Colonic mucosa (tissue), 4 donors: Measurements from ENCODE around the gene LIN7C. TPM values are rescaled to one million over a fixed set of nuclear protein-coding genes. Genes with fewer than 3 reads are reported as not detected.

Source experiments
- DNase-seq: peaks from one replicate; pipeline ENCODE4 v3.0.0-alpha.2; 2020
- H3K27ac ChIP-seq: fragments of 200-600 bp; one replicate; pipeline ENCODE4 v1.8.0; 2021
- H3K27me3 ChIP-seq: fragments of 200-600 bp; one replicate; pipeline ENCODE4 v1.8.0; 2021
- H3K36me3 ChIP-seq: fragments of 200-600 bp; one replicate; pipeline ENCODE4 v1.8.0; 2021
- H3K4me1 ChIP-seq: fragments of 200-600 bp; one replicate; pipeline ENCODE4 v1.8.0; 2021; ENCODE audit warnings: mild to moderate bottlenecking
- H3K4me3 ChIP-seq: fragments of 200-600 bp; one replicate; pipeline ENCODE4 v1.8.0; 2021
- H3K9ac ChIP-seq, 2 donors: one replicate each; pipeline ENCODE4 v1.7.0; 2013; ENCODE audit warnings: control low read depth in 2 of 2, low read depth in 2 of 2, low read length in 2 of 2
- H3K9me3 ChIP-seq: fragments of 200-600 bp; one replicate; pipeline ENCODE4 v1.8.0; 2021
- intact Hi-C: fragments of 100-400 bp; cut with DNase I; formaldehyde crosslinking; loops from one replicate; pipeline ENCODE4 v1.14.1; 2022
- total RNA-seq, 2 donors: library from RNA; stranded (reverse); fragmentation: NEBNext Ultra II Directional in 1 of 2; extraction: Animal tissue kit (Norgen Biotek cat#: 25700) in 1 of 2; gene quantifications; one replicate each; pipeline ENCODE4 v1.2.1, GENCODE V29; 2021
- TF ChIP-seq, protein P1 (sequence below): fragments of 200-600 bp; IDR thresholded peaks from one replicate; pipeline ENCODE4 v1.8.0; 2022; ENCODE audit warnings: antibody characterized with exemption, mild to moderate bottlenecking
- donor health status: healthy.
- donor health status: DM: no; HTN: no; CAD: no.
- donor health status: DM: no; HTN: no; CAD: no.

LIN7C gene
- total RNA-seq, 2 donors from 2014 or later, result 40.7 to 53.0 TPM

DNA sequence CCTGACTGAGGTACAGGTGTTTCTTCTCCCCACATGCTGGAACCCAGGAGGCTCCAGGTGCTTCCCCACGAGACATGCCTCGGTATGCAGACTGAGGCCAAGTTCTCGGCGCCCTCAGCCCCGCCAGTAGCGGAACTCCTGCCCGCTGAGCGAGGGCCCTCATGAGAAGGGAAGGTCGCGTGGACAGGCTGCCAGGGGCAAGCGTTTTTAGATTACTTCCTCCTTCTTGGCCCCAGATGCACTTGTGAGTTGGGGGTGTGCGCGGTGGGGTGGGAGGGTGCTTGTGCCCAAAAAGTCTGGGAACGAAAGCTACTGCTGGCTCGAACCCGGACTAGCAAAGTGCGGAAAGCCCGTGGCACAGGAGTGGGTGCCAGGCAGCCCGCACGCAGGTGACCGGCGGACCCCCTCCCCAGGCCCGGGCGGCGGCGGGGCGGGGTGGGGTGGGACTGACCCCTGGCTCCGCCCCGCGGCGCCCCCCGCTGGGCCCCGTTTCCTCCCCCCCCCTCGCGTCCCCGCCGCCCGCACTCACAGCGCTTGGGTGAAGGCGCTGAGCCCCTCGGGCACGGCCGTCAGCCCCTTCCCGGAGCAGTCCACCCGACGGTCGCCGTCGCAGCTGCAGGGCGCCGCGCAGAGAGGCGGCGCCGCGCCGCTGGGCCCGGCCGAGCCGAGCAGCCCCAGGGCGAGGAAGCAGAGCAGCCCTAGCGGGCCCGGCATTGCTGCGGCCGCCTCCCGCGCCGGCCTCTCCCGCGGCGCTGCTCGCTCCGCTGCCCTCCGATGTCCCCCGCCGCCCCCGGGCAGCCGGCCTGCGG lies 34.8 kb downstream of the LIN7C start:
- intact Hi-C loops, result loop anchor here (10.0 kb wide), 1 partner anchor 107 kb away; the partner anchor contains the start of gene CCDC34
- H3K36me3 ChIP-seq, result no peaks in the 10 kb centered on the region
- peak overlapping the region; percentile 96 to 99 for H3K9ac ChIP-seq
- TF ChIP-seq, protein P1, sequence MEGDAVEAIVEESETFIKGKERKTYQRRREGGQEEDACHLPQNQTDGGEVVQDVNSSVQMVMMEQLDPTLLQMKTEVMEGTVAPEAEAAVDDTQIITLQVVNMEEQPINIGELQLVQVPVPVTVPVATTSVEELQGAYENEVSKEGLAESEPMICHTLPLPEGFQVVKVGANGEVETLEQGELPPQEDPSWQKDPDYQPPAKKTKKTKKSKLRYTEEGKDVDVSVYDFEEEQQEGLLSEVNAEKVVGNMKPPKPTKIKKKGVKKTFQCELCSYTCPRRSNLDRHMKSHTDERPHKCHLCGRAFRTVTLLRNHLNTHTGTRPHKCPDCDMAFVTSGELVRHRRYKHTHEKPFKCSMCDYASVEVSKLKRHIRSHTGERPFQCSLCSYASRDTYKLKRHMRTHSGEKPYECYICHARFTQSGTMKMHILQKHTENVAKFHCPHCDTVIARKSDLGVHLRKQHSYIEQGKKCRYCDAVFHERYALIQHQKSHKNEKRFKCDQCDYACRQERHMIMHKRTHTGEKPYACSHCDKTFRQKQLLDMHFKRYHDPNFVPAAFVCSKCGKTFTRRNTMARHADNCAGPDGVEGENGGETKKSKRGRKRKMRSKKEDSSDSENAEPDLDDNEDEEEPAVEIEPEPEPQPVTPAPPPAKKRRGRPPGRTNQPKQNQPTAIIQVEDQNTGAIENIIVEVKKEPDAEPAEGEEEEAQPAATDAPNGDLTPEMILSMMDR, result no peak
- DNase-seq, result peak; percentile 47
- no peaks in the 10 kb centered on the region for H3K27me3 ChIP-seq
- peak overlapping the region; percentile 74 for H3K4me3 ChIP-seq
- H3K9me3 ChIP-seq, result no peaks in the 10 kb centered on the region
- peak overlapping the region; percentile 91 for H3K27ac ChIP-seq
- H3K4me1 ChIP-seq, result no peaks in the 10 kb centered on the region

DNA sequence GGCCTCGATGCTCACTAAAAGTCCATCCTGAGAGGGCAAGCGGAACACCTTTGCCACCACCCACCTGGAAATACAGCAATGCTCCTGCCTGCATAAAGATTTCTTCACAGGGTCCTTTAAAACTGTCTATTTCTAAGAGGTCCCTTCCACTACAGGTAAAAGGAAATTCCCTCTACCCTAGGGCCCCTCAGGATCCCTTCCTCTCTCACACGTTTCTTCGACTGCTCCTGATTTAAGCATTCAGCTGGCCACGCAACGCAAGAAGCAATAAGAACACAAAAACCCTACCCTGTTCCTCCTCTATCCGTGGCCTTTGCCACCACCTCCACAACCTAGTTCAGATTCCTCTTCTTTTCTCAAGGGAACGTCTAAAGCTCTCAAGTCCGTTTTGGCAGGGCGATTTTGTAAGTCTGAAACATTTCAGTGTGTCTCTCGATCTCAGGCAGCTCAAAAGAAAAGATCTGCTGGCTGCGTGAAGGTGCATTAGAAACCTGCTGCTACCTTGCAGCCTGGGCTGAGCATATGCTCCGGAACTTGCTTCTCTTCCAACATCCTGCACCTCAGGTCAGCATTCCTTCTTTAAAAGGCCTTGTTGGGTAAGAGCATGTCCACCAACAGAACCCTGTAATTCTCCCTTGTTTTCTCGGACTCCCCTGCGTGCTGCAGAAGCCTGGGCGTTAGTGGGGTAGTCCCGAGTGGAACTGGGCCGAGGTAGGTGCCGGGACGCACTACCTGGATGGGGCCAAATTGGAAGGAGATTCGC lies 35.6 kb downstream of the LIN7C start:
- Histone ChIP-seq H3K9ac (peak overlapping the region; percentile 85 to 99), H3K9me3 (no peaks in the 10 kb centered on the region), H3K4me3 (peak overlapping the region; percentile 74), H3K36me3 (no peaks in the 10 kb centered on the region), H3K27ac (peak overlapping the region; percentile 91), H3K27me3 (no peaks in the 10 kb centered on the region), H3K4me1 (no peaks in the 10 kb centered on the region)
- intact Hi-C loops, result loop anchor here (10.0 kb wide), 1 partner anchor 106 kb away; the partner anchor contains the start of gene CCDC34
- DNase-seq, result peak; percentile 49
- TF ChIP-seq, protein P1, result no peak

DNA sequence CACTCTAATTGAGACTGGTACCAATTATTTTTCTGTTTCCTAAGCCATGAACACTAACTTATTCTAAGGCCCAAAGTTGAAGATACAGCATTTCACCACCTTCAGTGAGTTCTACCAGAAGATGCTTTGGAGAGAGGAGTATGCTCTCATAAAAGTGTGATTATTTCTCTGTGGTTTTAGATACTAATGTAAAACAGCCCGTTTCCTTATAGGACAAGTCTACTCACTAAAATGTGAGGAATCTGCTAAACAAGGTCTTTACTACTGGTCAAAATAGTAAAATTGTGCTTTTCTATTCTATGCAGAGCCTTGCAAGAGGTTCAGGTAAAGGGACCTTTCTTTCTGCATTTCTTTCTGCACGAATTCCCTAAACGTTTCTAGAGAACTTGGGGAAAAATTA lies 36.4 kb downstream of the LIN7C start:
- Histone ChIP-seq H3K27ac (peak overlapping the region; percentile 91), H3K4me1 (no peaks in the 10 kb centered on the region), H3K9ac (peak overlapping the region in 1 of 2 donors; percentile 99), H3K4me3 (peak overlapping the region; percentile 74), H3K27me3 (no peaks in the 10 kb centered on the region), H3K36me3 (no peaks in the 10 kb centered on the region), H3K9me3 (no peaks in the 10 kb centered on the region)
- TF ChIP-seq, protein P1, result no peak
- no peak for DNase-seq
- intact Hi-C loops, result loop anchor here (10.0 kb wide), 1 partner anchor 105 kb away; the partner anchor contains the start of gene CCDC34

DNA sequence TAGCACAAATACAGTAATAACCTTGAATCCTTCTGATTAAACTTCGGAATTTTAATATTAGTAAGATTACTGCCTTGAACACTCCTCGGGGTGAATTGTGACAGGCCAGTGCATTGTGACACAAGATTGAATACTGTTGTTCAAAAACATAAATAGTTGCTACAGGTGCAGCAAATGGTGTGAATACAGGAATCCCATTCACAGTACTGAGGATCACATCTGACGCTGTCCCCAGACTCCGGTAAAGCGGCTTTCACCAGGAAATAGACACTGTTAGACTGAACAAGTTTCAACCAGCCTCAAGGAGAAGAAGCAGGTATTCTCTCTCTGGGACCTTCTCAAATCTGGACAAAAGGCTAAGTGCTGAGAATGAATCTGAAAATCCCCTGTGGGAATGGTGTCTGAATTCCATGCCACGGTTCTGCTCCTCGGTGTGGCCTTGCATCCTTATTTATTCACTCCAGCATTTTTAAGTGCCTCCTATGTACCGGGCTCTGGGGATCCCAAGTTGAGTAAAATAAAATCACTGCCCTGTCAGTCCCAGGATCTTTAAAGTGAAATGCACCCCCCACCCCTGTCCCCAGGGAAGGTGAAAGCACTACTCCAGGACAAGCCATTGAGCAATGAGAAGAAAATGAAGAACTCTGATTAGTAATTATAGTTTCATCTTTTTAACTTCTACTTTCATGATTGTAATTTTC lies 37.4 kb downstream of the LIN7C start:
- DNase-seq, result peak; percentile 40
- Histone ChIP-seq H3K9ac (peak overlapping the region; percentile 24 to 99), H3K4me1 (no peaks in the 10 kb centered on the region), H3K27ac (peak overlapping the region; percentile 91), H3K4me3 (peak overlapping the region; percentile 74), H3K9me3 (no peaks in the 10 kb centered on the region), H3K36me3 (no peaks in the 10 kb centered on the region), H3K27me3 (no peaks in the 10 kb centered on the region)
- TF ChIP-seq, protein P1, result no peak
- intact Hi-C loops, result no loop called here
